Measurements from ENCODE around the gene COL27A1. TPM values are rescaled to one million over a fixed set of nuclear protein-coding genes. Genes with fewer than 3 reads are reported as not detected.

The COL27A1 gene
- total and polyA plus RNA-seq, 2 donors (not counting 3 experiments of a cell fraction or from before 2014, with no cell fraction given), result 14.7 to 49.1 TPM

- Histone ChIP-seq H3K9ac (replicated peaks; ENCODE audit: extremely low read depth, insufficient read depth, low read length) (no peak overlapping the region), H3K27ac (ENCODE audit: insufficient read depth, low read depth, low read length) (no peak overlapping the region), H3K9me1 (replicated peaks; ENCODE audit: control insufficient read depth, extremely low read depth, insufficient read depth, low read length) (no peaks in the 10 kb centered on the region), H3K4me3 (replicated peaks in 1 of 3; ENCODE audit: insufficient read depth in 1 of 3, low read depth in 1 of 3, low read length in 3 of 3) (no peak overlapping the region), H3K4me1 (ENCODE audit: control insufficient read depth, extremely low read depth, insufficient read depth, low read length) (no peaks in the 10 kb centered on the region), H3K36me3 (ENCODE audit: control insufficient read depth in 2 of 2, extremely low read depth in 1 of 2, insufficient read depth in 2 of 2, low read length in 2 of 2) (no peaks in the 10 kb centered on the region), H4K20me1 (replicated peaks; ENCODE audit: control insufficient read depth, extremely low read depth, insufficient read depth, low read length) (no peaks in the 10 kb centered on the region), H3K27me3 (ENCODE audit: control insufficient read depth in 2 of 2, insufficient read depth in 2 of 2, low read length in 2 of 2) (no peaks in the 10 kb centered on the region), H3K79me2 (ENCODE audit: control insufficient read depth, insufficient read depth, low read length) (no peaks in the 10 kb centered on the region), H2AFZ (ENCODE audit: low read depth, low read length) (no peak overlapping the region), H3K4me2 (ENCODE audit: insufficient read depth, low read length) (no peak overlapping the region), H3K9me3 (replicated peaks; ENCODE audit: control insufficient read depth, insufficient read depth, low read length) (no peaks in the 10 kb centered on the region)
- no peak for FAIRE-seq
- dilution Hi-C loops (cut with MboI; ENCODE audit: extremely low pct_ligation_motif_present, low sequenced_read_pairs), result no loop called here
- ChIA-PET CTCF (interaction anchor here (0.8 to 8.9 kb wide), 5 partner anchors 11 to 184 kb away, joined by 4 to 83 read pairs (median 8); partner anchors contain the start of gene COL27A1), POLR2A (no interaction called here)
- no TSS peak for BruUV-seq (replicated peaks)
- intact Hi-C loops (cut with micrococcal nuclease), result no loop called here
- DNase-seq (ENCODE audit: low read depth, low spot score), result no peak
- TF ChIP-seq FOS (IDR thresholded peaks at IDR 0.05; ENCODE audit: borderline replicate concordance, insufficient read depth, low read length) (no peak), CTCF (IDR thresholded peaks at IDR 0.05; ENCODE audit: extremely low read depth in 1 of 2, insufficient read depth in 1 of 2, low read depth in 1 of 2, low read length in 2 of 2) (no peak), POLR2A (IDR thresholded peaks at IDR 0.05; ENCODE audit: low read depth, low read length) (no peak), JUN (IDR thresholded peaks at IDR 0.05; ENCODE audit: borderline replicate concordance, insufficient read depth, insufficient read length, low read depth) (no peak), EZH2 (IDR thresholded peaks at IDR 0.05; ENCODE audit: borderline replicate concordance, low read depth, low read length, severe bottlenecking) (no peak), GATA2 (IDR thresholded peaks at IDR 0.05; ENCODE audit: insufficient read depth, insufficient read length, low read depth, low read length) (no peak), MAX (IDR thresholded peaks at IDR 0.05; ENCODE audit: insufficient read depth, insufficient read length) (no peak), MYC (IDR thresholded peaks at IDR 0.05; ENCODE audit: low read depth, low read length) (no peak), POLR2AphosphoS5 (IDR thresholded peaks at IDR 0.05; ENCODE audit: insufficient read depth, low read depth, low read length) (no peak)
These were observed 111.6 kb downstream of the COL27A1 start for GRCh38 chr9:114266969-114267368.

All from endothelial cell of umbilical vein (primary cell).